Endothelial cell of umbilical vein (primary cell): ENCODE results near the gene ADARB1.

ENCODE experiments used
- EZH2 ChIP-seq: IDR thresholded peaks from 2 replicates; pipeline ENCODE4 v1.6.1; 2012; ENCODE audit warnings: borderline replicate concordance, low read depth, mild to moderate bottlenecking, moderate library complexity, low read length, inconsistent platforms; ENCODE audit not compliant: severe bottlenecking
- POLR2A ChIP-seq: IDR thresholded peaks from 2 replicates; pipeline ENCODE4 v1.6.1; 2012; ENCODE audit warnings: low read depth, mild to moderate bottlenecking, control low read depth, low read length
- POLR2AphosphoS5 ChIP-seq: IDR thresholded peaks from 2 replicates; pipeline ENCODE4 v1.6.1; 2012; ENCODE audit warnings: low read depth, mild to moderate bottlenecking, control low read depth, low read length, moderate library complexity; ENCODE audit not compliant: insufficient read depth
- TF ChIP-seq, protein P1 (sequence below), 2 donors: IDR thresholded peaks; 1 replicate in 1 of 2; 2 replicates in 1 of 2; pipeline ENCODE4 v1.5.1; 2011; ENCODE audit warnings: low read length in 2 of 2, mild to moderate bottlenecking in 2 of 2, moderate library complexity in 2 of 2, control low read depth in 1 of 2, inconsistent platforms in 1 of 2, low read depth in 1 of 2; ENCODE audit not compliant: insufficient read depth in 1 of 2; ENCODE audit errors: extremely low read depth in 1 of 2
- TF ChIP-seq, protein P2 (sequence below): IDR thresholded peaks from 2 replicates; pipeline ENCODE4 v1.6.1; 2011; ENCODE audit not compliant: insufficient read depth, insufficient read length

- no peak for TF ChIP-seq POLR2AphosphoS5
- TF ChIP-seq, protein P1, sequence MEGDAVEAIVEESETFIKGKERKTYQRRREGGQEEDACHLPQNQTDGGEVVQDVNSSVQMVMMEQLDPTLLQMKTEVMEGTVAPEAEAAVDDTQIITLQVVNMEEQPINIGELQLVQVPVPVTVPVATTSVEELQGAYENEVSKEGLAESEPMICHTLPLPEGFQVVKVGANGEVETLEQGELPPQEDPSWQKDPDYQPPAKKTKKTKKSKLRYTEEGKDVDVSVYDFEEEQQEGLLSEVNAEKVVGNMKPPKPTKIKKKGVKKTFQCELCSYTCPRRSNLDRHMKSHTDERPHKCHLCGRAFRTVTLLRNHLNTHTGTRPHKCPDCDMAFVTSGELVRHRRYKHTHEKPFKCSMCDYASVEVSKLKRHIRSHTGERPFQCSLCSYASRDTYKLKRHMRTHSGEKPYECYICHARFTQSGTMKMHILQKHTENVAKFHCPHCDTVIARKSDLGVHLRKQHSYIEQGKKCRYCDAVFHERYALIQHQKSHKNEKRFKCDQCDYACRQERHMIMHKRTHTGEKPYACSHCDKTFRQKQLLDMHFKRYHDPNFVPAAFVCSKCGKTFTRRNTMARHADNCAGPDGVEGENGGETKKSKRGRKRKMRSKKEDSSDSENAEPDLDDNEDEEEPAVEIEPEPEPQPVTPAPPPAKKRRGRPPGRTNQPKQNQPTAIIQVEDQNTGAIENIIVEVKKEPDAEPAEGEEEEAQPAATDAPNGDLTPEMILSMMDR (IDR thresholded peaks at IDR 0.05; ENCODE audit: extremely low read depth in 1 of 2, insufficient read depth in 1 of 2, low read depth in 1 of 2, low read length in 2 of 2) = no peak
- TF ChIP-seq, protein P2, sequence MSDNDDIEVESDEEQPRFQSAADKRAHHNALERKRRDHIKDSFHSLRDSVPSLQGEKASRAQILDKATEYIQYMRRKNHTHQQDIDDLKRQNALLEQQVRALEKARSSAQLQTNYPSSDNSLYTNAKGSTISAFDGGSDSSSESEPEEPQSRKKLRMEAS = no peak
- no peak for TF ChIP-seq POLR2A
- TF ChIP-seq EZH2 = no peak
Measured at GRCh38 chr21:45087022-45087823, 12.8 kb downstream of the ADARB1 start.
